Measurements from ENCODE around the gene MYO10.

Gene MYO10

GRCh38 chr5:16812448-16812847, 123.6 kb downstream of the MYO10 start:
- H3K36me3 Mint-ChIP-seq (ENCODE audit: low read depth) = peaks cover 42% of the 10 kb centered on the region
- H3K9me3 Mint-ChIP-seq = no peaks in the 10 kb centered on the region
- H3K4me3 Mint-ChIP-seq = no peak overlapping the region
- H3K27ac Mint-ChIP-seq = no peak overlapping the region
- DNase-seq = no peak
- peaks cover 3% of the 10 kb centered on the region for H3K27me3 Mint-ChIP-seq (ENCODE audit: low read depth, poor library complexity)
- peaks cover 51% of the 10 kb centered on the region for H3K4me1 Mint-ChIP-seq
- no peak for TF ChIP-seq CTCF (IDR thresholded peaks at IDR 0.05)

GRCh38 chr5:16810208-16810854, 125.8 kb downstream of the MYO10 start:
- H3K27me3 Mint-ChIP-seq (ENCODE audit: low read depth, poor library complexity) = no peaks in the 10 kb centered on the region
- TF ChIP-seq CTCF (IDR thresholded peaks at IDR 0.05) = no peak
- H3K9me3 Mint-ChIP-seq = no peaks in the 10 kb centered on the region
- peaks cover 61% of the 10 kb centered on the region for H3K4me1 Mint-ChIP-seq
- H3K36me3 Mint-ChIP-seq (ENCODE audit: low read depth) = peaks cover 33% of the 10 kb centered on the region
- H3K27ac Mint-ChIP-seq = peak overlapping the region; percentile 65
- no peak for DNase-seq
- H3K4me3 Mint-ChIP-seq = no peak overlapping the region

- no peaks in the 10 kb centered on the region for H3K27me3 Mint-ChIP-seq (ENCODE audit: low read depth, poor library complexity)
- peaks cover 67% of the 10 kb centered on the region for H3K4me1 Mint-ChIP-seq
- H3K27ac Mint-ChIP-seq = peak overlapping the region; percentile 65
- TF ChIP-seq CTCF (IDR thresholded peaks at IDR 0.05) = no peak
- peaks cover 26% of the 10 kb centered on the region for H3K36me3 Mint-ChIP-seq (ENCODE audit: low read depth)
- H3K9me3 Mint-ChIP-seq = no peaks in the 10 kb centered on the region
- no peak overlapping the region for H3K4me3 Mint-ChIP-seq
- DNase-seq = no peak
Measured at GRCh38 chr5:16809395-16810207, 126.5 kb downstream of the MYO10 start.

GRCh38 chr5:16809010-16809394, 127.1 kb downstream of the MYO10 start:
- no peak overlapping the region for H3K27ac Mint-ChIP-seq
- H3K9me3 Mint-ChIP-seq = no peaks in the 10 kb centered on the region
- DNase-seq = no peak
- TF ChIP-seq CTCF (IDR thresholded peaks at IDR 0.05) = no peak
- no peaks in the 10 kb centered on the region for H3K27me3 Mint-ChIP-seq (ENCODE audit: low read depth, poor library complexity)
- H3K4me1 Mint-ChIP-seq = peaks cover 73% of the 10 kb centered on the region
- H3K36me3 Mint-ChIP-seq (ENCODE audit: low read depth) = peaks cover 26% of the 10 kb centered on the region
- no peak overlapping the region for H3K4me3 Mint-ChIP-seq

- TF ChIP-seq CTCF (IDR thresholded peaks at IDR 0.05) = no peak
- Mint-ChIP-seq H3K4me3 (no peak overlapping the region), H3K9me3 (no peaks in the 10 kb centered on the region), H3K27ac (peak overlapping the region; percentile 11), H3K36me3 (ENCODE audit: low read depth) (peaks cover 24% of the 10 kb centered on the region), H3K27me3 (ENCODE audit: low read depth, poor library complexity) (no peaks in the 10 kb centered on the region), H3K4me1 (peaks cover 69% of the 10 kb centered on the region)
- DNase-seq = no peak
Measured at GRCh38 chr5:16808021-16808420, 128.1 kb downstream of the MYO10 start.

GRCh38 chr5:16807547-16807864, 128.6 kb downstream of the MYO10 start:
- Mint-ChIP-seq H3K36me3 (ENCODE audit: low read depth) (peaks cover 21% of the 10 kb centered on the region), H3K4me1 (peaks cover 64% of the 10 kb centered on the region), H3K9me3 (no peaks in the 10 kb centered on the region), H3K27me3 (ENCODE audit: low read depth, poor library complexity) (no peaks in the 10 kb centered on the region), H3K4me3 (no peak overlapping the region), H3K27ac (peak overlapping the region; percentile 11)
- TF ChIP-seq CTCF (IDR thresholded peaks at IDR 0.05) = no peak
- DNase-seq = no peak
